K562 (cell line): ENCODE results near the gene HHEX. TPM values are rescaled to one million over a fixed set of nuclear protein-coding genes. Genes with fewer than 3 reads are reported as not detected.
A peak's percentile ranks its signal among the peaks of the same experiment; 100 is the strongest.

Source experiments
- ARID1B ChIP-seq: fragments of 450-650 bp; IDR thresholded peaks from 2 replicates; pipeline ENCODE4 v1.6.1; 2016; ENCODE audit warnings: antibody characterized with exemption, mild to moderate bottlenecking, inconsistent platforms
- BHLHE40 ChIP-seq: IDR thresholded peaks from 2 replicates; pipeline ENCODE4 v1.6.1; 2011; ENCODE audit warnings: low read length, improper control_type of control experiment
- CXXC5 ChIP-seq: fragments of 250-450 bp; sonication (Bioruptor Pico); IDR thresholded peaks from 2 replicates; pipeline ENCODE4 v1.8.0; 2022; ENCODE audit warnings: inconsistent platforms, mild to moderate bottlenecking, moderate library complexity
- EGR1 ChIP-seq: fragments of 450-650 bp; conservative IDR thresholded peaks from 2 replicates; pipeline ENCODE4 v1.6.1; 2017; ENCODE audit warnings: mild to moderate bottlenecking
- EHMT2 ChIP-seq: fragments of 450-650 bp; IDR thresholded peaks from 2 replicates; pipeline ENCODE4 v1.6.1; 2018; ENCODE audit warnings: antibody characterized with exemption
- FOS ChIP-seq: IDR thresholded peaks from 3 replicates; pipeline ENCODE4 v1.6.1; 2011; ENCODE audit not compliant: insufficient read length; ENCODE audit errors: extremely low read depth
- FOXJ3 ChIP-seq: sonication (generic); formaldehyde crosslinking; IDR thresholded peaks from 2 replicates; pipeline ENCODE4 v1.4.0; 2020; ENCODE audit warnings: mild to moderate bottlenecking, missing genetic modification reagents
- GTF2B ChIP-seq: IDR thresholded peaks from 2 replicates; pipeline ENCODE4 v1.6.1; 2011; ENCODE audit not compliant: insufficient read length; ENCODE audit errors: extremely low read depth
- HNRNPL ChIP-seq: fragments of 200-400 bp; formaldehyde crosslinking; IDR thresholded peaks from 2 replicates; pipeline ENCODE4 v1.6.1; 2017; ENCODE audit warnings: low read depth, mild to moderate bottlenecking, low read length
- NR2F6 ChIP-seq: fragments of 450-650 bp; formaldehyde crosslinking; IDR thresholded peaks from 2 replicates; pipeline ENCODE4 v1.4.0; 2020; ENCODE audit warnings: mild to moderate bottlenecking
- PHF20 ChIP-seq: fragments of 450-650 bp; IDR thresholded peaks from 2 replicates; pipeline ENCODE4 v1.6.1; 2018; ENCODE audit not compliant: partially characterized antibody
- POLR2G ChIP-seq: fragments of 200-400 bp; formaldehyde crosslinking; IDR thresholded peaks from 2 replicates; pipeline ENCODE4 v1.6.1; 2017; ENCODE audit warnings: low read depth, mild to moderate bottlenecking, antibody characterized with exemption, low read length, moderate library complexity
- RBM14 ChIP-seq: fragments of 200-400 bp; formaldehyde crosslinking; IDR thresholded peaks from 2 replicates; pipeline ENCODE4 v1.6.1; 2018; ENCODE audit warnings: low read depth, mild to moderate bottlenecking, low read length, moderate library complexity, borderline replicate concordance; ENCODE audit not compliant: insufficient read depth
- SRF ChIP-seq, 2 experiments: fragments of 250-450, 450-650 bp in 1 of 2; sonication (Bioruptor Pico) in 1 of 2; sonication (generic) in 1 of 2; formaldehyde crosslinking; IDR thresholded peaks; 2 replicates each; pipeline versions ENCODE4 v1.5.0 to v1.5.1; 2020 to 2022; ENCODE audit warnings: mild to moderate bottlenecking in 1 of 2, missing genetic modification reagents in 1 of 2
- TAF15 ChIP-seq: fragments of 200-400 bp; formaldehyde crosslinking; IDR thresholded peaks from 2 replicates; pipeline ENCODE4 v1.6.1; 2017; ENCODE audit warnings: mild to moderate bottlenecking, low read depth, low read length, moderate library complexity
- U2AF1 ChIP-seq: fragments of 200-400 bp; formaldehyde crosslinking; optimal IDR thresholded peaks from 2 replicates; pipeline ENCODE3; 2017; ENCODE audit warnings: mild to moderate bottlenecking, low read depth, low read length, moderate library complexity
- ZBTB1 ChIP-seq: sonication (generic); formaldehyde crosslinking; IDR thresholded peaks from 2 replicates; pipeline ENCODE4 v1.8.1; 2023; ENCODE audit warnings: missing genetic modification reagents, low read depth, mild to moderate bottlenecking, borderline replicate concordance
- ZNF143 ChIP-seq: sonication (generic); formaldehyde crosslinking; IDR thresholded peaks from 2 replicates; pipeline ENCODE4 v1.9.0; 2022; ENCODE audit warnings: mild to moderate bottlenecking, missing genetic modification reagents
- polyA plus RNA-seq, 8 experiments: library from polyadenylated mRNA; depleted of rRNA in 4 of 8; stranded (reverse) in 5 of 8; unstranded in 3 of 8; fragments of >200 nt; fragmentation: Nextera tagmentation in 2 of 8; fragmentation: Illumina TruSeq in 1 of 8; extraction: Ambion mirVana in 2 of 8; extraction: Trizol in 1 of 8; gene quantifications; 2 replicates each; pipeline versions ENCODE4 v1.2.1 to v1.2.3, GENCODE V29; 2011 to 2014; ENCODE audit warnings: inconsistent platforms in 1 of 8, missing spikeins in 1 of 8
- total RNA-seq, 7 experiments: library from RNA; depleted of rRNA in 6 of 7; stranded (reverse); fragments of >200 nt in 6 of 7; fragmentation: Illumina TruSeq in 2 of 7; extraction: Trizol in 2 of 7; gene quantifications; 2 replicates each; pipeline versions ENCODE4 v1.2.1 to v1.2.3, GENCODE V29; 2011 to 2021; ENCODE audit warnings: low replicate concordance in 1 of 7
- TF ChIP-seq, protein P1 (sequence below): fragments of 250-450 bp; sonication (Bioruptor Pico); IDR thresholded peaks from 2 replicates; pipeline ENCODE4 v1.4.0; 2020

Gene HHEX
- total and polyA plus RNA-seq, 9 of the 15 experiments (the other 6 are each of a cell fraction or from before 2014, with no cell fraction given) = 37.2 to 133 (median 80.2) TPM

DNA sequence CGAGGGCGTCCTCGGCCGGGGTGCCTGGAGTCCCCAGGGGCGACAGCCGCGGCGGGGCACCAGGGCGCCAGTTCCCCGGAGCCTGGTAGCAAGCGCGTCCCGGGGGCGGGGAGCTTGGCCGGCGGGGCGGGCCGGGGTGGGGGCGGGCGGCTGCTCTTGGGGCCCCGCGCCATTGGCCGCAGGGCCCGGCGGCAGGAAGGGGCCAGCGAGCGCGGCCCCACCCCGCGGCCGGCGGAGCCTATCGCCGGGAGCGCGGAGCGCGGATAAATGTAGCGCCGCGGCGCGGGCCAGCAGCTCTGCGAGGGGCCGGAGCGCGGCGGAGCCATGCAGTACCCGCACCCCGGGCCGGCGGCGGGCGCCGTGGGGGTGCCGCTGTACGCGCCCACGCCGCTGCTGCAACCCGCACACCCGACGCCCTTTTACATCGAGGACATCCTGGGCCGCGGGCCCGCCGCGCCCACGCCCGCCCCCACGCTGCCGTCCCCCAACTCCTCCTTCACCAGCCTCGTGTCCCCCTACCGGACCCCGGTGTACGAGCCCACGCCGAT, at the start of gene HHEX (continued):
- TF ChIP-seq ZBTB1 (CRISPR knock-in tag) (no peak), RBM14 (no peak), ZNF143 (CRISPR knock-in tag) (no peak), EGR1 (peak; percentile 93), GTF2B (peak; percentile 17), FOXJ3 (CRISPR knock-in tag) (no peak), CXXC5 (CRISPR knock-in tag) (peak; percentile 79), ARID1B (no peak), HNRNPL (no peak), POLR2G (peak; percentile 93), BHLHE40 (no peak), SRF (CRISPR knock-in tag; IDR thresholded peaks at IDR 0.05) (no peak), FOS (no peak), U2AF1 (no peak), EHMT2 (no peak), TAF15 (no peak), NR2F6 (CRISPR knock-in tag) (no peak), PHF20 (peak; percentile 1)
- TF ChIP-seq, protein P1, sequence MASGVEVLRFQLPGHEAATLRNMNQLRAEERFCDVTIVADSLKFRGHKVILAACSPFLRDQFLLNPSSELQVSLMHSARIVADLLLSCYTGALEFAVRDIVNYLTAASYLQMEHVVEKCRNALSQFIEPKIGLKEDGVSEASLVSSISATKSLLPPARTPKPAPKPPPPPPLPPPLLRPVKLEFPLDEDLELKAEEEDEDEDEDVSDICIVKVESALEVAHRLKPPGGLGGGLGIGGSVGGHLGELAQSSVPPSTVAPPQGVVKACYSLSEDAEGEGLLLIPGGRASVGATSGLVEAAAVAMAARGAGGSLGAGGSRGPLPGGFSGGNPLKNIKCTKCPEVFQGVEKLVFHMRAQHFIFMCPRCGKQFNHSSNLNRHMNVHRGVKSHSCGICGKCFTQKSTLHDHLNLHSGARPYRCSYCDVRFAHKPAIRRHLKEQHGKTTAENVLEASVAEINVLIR (CRISPR knock-in tag) = no peak
